ENCODE measurements around the gene MYO15B.

The MYO15B gene

DNA sequence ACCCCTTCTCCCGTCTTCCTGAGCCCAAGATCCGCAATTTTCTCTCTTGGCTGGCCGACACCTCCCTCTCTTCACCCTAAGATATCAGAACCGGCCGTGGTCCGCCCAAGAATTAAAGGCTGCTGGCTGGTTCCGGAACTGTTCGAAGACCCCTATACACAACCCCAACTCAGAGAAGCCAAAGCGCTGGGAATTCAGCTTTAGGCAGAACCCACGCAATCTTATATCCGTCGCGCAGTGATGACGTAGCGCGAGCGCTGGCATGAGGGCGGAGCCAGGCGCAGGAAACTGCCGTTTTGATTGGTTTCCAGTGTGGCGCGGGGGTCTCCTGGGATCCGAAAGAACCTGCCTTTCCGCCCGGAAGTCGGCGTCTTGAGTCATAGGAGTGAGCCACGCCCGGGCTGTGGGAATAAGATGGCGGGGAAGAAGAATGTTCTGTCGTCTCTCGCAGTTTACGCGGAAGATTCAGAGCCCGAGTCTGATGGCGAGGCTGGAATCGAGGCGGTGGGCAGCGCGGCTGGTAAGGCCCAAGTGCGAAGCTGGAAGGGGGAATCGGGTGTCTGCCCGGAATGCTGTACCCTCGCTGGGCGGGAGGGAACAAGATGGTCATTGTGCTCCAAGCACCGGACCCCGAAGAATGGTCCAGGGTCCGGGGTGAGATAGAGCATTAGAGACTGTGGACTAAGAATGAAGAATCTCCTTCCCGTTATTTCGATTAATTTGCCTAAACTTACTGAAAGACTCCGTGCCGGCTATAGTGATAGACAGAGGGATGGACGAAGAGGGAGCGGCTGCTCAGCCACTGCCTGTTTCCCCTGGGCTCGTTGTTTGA, 79.6 kb downstream of the MYO15B start, which contains the start of the genes RECQL5 and SAP30BP:
Gene RECQL5 (minus strand): TSS at position 196 of the 832 bp plus-strand sequence. CDS start 597 bp downstream, outside the sequence.
Gene SAP30BP (plus strand): TSS at position 380 of the 832 bp plus-strand sequence. CDS start 35 bp downstream, at position 415.
- peak; percentile 91 for DNase-seq (ENCODE audit: low read depth)

DNA sequence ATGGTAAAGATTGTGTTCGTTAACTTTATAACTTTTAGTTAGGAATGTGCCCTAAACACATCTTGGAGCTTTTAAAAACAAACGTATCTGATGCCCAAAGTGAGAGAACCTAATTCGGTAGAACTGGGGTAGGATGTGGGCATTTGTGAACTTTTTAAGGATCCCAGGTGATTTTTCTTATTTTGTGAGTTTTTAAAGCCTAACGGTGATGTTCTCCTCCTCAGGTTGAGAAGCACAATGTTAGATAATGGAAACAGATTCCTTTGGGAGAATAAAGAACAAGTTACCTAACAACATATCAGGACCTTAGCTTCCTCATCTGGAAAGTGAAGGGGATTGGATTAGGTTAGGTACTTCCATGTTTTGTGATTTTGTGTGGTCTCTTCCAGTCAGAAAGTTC, 80.2 kb downstream of the MYO15B start:
- no peak for DNase-seq (ENCODE audit: low read depth)

DNA sequence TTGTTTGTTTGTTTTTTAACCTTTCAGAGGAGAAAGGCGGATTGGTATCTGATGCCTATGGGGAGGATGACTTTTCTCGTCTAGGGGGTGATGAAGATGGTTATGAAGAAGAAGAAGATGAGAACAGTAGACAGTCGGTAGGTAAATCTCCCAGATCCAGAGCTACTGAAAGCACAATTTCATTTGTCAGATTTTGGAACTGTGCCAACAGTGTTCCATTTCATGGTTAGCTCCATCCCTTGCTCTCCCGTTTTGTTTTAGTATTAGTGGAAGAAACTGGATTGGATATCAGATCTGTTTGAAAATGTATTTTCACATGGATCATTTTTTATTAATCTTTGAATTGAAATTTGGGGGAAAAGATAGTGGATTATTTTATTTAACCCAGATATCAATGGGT, 80.9 kb downstream of the MYO15B start:
- DNase-seq (ENCODE audit: low read depth), result no peak

DNA sequence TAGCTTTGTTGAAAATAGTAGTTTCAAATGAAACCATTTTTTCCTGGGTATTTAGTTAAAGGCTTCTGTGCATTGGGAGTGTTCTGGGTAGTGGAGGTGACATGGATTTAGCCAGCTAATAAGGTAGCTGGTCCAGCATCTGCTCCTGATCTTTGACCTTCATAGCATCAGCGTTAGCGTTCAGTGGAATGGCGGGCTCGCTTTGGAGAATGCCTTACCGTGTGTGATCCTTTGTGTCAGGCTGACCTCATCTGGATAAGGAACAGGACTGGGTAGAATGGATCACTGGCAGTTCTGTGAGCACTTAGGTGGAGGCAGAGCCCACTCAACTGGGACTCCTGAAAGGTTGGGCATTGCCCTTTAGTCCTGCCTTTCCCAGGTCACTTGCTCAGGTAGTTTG, 83.3 kb downstream of the MYO15B start:
- DNase-seq (ENCODE audit: low read depth), result no peak

- DNase-seq (ENCODE audit: low read depth), result no peak
These were observed 84.4 kb downstream of the MYO15B start for GRCh38 chr17:75672011-75672410.

DNA sequence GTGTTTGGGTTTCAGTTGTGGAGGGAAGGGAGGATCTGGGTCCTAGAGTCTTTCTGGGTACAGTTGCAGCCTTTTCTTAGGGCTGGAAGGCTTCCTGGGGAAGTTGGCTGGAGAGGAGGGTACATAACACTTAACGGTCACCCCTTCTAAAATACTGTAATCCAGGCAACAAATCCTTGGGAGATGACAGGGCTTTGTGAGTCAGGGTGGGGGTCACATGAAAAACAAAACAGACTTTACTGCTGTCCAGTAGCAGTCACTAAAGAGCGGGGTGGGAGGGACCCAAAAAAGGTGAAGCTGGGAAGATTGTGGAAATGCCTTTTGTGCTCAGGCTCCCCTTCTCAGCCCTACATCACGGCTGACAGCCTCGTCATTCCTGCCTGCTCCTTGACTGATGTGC, 85.9 kb downstream of the MYO15B start:
- DNase-seq (ENCODE audit: low read depth), result no peak
